HG02938 (cell line): Measurements from ENCODE around the gene HTT.

Experiments used
- ATAC-seq: cut with Tn5 transposase; IDR thresholded peaks from one replicate; pipeline ENCODE4 v1.9.1; 2021; ENCODE audit warnings: mild to moderate bottlenecking, moderate library complexity; ENCODE audit not compliant: unreplicated experiment

HTT gene

DNA sequence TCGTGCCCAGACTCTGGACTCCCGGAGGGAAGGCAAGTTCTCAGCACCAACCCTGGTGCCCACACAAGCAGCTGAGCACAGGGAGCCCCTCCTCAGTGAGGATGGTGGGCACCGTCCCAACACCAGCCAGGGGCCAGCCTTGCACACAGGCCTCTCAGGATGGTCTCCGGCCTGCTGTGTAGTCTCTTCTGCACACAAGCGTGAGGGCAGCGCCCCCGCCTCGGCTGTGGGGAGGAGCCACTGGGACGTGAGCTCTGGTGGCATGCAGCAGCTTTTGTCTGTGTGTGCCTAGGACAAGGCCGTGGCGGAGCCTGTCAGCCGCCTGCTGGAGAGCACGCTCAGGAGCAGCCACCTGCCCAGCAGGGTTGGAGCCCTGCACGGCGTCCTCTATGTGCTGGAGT, 158.4 kb downstream of the HTT start:
- no peak for ATAC-seq

GRCh38 chr4:3233391-3234071, 159.1 kb downstream of the HTT start:
- no peak for ATAC-seq

GRCh38 chr4:3234171-3235029, 159.9 kb downstream of the HTT start:
- ATAC-seq = no peak

- no peak for ATAC-seq
Observed at GRCh38 chr4:3235030-3235345, 160.5 kb downstream of the HTT start.

DNA sequence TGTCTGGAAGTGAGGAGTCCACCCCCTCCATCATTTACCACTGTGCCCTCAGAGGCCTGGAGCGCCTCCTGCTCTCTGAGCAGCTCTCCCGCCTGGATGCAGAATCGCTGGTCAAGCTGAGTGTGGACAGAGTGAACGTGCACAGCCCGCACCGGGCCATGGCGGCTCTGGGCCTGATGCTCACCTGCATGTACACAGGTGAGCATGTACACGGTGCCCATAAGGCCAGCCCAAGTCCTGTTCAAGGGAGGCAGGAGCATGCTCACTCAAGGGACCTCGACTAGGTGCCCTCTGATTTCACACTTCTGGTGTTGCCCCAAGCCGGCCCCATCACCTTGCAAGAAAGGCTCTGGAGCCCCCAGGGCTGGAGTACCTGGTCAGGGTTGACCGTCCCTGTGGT, 161.1 kb downstream of the HTT start:
- ATAC-seq = no peak

DNA sequence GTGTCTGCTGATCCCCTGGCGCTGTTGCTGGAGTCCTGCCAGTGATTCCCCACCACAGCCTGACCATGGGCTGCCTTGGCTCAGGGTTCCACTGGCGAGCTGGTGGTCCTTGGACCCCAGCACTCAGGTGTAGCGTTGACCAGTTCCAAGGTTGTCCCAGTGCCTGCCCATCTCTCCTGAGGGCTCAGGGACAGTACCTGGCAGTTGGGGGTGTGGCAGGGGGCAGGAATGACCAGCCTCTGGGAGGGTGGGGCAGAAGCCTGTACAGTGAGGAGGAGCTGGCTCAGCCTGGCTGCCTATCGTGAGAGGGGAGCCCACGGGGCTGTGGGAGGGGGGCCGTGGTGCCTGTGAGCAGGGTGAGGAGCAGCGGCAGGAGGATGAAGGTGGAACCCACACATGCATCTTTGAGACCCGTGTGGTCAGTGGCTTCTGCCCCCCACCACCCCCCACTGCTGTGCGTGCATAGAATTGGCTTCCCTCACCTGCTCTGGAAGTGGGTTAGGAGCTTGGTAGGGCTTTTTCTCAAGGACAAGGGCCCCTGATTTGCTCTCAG, 161.9 kb downstream of the HTT start:
- ATAC-seq = no peak

DNA sequence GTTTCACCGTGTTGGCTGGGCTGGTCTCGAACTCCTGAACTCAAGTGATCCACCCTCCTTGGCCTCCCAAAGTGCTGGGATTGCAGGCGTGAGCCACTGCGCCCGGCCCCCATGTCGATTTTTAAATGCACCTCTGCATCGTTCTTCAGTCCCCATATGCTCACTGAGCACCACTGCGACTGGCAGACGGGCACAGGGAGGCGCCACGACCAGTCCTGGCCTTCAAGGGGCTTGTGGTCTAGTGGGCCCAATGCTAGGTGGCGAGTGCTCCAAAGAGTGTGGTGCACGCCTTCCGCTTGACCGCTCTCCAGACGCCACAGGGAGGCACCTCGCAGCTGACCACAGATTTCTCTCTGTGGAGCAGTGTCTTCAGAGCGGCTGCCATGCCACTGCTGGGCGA, 162.8 kb downstream of the HTT start:
- no peak for ATAC-seq

DNA sequence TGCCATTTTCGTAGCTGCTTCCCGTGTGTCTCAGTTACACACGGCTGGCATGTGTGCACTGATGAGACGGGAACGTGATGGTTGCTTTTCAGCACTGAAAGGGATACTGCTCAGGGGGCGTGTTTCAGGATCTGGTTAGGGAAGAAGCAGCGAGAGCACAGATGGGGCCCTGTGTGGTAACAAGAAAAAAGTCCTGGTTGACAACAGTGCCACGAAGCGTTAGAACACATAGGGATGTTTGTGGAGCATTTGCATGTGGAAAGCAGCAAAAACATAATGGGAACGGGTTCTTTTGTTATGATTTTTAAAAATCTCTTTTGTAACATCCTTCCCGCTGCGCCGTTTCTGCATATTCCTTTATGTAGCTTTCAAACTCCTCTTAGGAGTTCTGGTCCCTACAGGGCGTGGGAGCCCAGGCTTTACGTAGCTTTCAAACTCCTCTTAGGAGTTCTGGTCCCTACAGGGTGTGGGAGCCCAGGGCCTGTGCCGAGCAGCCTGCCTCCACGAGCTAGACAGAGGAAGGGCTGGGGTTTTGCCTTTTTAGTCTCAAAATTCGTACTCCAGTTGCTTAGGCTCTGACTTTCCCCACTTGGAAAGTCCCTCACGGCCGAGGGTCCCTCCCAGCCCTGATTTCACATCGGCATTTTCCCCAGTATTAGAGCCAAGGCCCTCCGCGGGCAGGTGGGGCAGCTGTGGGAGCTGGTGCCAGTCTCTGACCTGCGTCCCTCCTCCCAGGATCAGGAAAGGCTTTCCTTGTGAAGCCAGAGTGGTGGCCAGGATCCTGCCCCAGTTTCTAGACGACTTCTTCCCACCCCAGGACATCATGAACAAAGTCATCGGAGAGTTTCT, 163.5 kb downstream of the HTT start:
- ATAC-seq = no peak

DNA sequence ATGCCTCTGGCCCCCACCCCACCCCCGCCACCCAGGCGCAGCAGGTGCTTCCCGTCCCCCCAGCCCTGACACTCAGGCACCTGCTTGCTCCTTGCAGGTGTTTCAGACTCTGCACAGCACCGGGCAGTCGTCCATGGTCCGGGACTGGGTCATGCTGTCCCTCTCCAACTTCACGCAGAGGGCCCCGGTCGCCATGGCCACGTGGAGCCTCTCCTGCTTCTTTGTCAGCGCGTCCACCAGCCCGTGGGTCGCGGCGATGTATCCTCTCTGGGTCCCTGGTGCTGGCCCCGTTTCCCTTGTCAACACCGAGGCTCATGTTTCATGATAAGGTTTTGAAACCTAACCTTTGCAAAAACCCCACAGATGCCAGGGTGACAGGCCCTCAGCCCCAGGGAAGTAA, 164.2 kb downstream of the HTT start:
- ATAC-seq = no peak

- no peak for ATAC-seq
Observed at GRCh38 chr4:3239303-3239702, 164.8 kb downstream of the HTT start.

- no peak for ATAC-seq
Observed at GRCh38 chr4:3239998-3240920, 165.8 kb downstream of the HTT start.

DNA sequence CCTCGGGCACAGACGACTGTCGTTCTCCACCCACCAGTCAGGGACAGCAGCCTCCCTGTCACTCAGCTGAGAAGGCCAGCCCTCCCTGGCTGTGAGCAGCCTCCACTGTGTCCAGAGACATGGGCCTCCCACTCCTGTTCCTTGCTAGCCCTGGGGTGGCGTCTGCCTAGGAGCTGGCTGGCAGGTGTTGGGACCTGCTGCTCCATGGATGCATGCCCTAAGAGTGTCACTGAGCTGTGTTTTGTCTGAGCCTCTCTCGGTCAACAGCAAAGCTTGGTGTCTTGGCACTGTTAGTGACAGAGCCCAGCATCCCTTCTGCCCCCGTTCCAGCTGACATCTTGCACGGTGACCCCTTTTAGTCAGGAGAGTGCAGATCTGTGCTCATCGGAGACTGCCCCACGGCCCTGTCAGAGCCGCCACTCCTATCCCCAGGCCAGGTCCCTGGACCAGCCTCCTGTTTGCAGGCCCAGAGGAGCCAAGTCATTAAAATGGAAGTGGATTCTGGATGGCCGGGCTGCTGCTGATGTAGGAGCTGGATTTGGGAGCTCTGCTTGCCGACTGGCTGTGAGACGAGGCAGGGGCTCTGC, 166.5 kb downstream of the HTT start:
- no peak for ATAC-seq

- ATAC-seq = no peak
Observed at GRCh38 chr4:3241898-3242524, 167.5 kb downstream of the HTT start.

DNA sequence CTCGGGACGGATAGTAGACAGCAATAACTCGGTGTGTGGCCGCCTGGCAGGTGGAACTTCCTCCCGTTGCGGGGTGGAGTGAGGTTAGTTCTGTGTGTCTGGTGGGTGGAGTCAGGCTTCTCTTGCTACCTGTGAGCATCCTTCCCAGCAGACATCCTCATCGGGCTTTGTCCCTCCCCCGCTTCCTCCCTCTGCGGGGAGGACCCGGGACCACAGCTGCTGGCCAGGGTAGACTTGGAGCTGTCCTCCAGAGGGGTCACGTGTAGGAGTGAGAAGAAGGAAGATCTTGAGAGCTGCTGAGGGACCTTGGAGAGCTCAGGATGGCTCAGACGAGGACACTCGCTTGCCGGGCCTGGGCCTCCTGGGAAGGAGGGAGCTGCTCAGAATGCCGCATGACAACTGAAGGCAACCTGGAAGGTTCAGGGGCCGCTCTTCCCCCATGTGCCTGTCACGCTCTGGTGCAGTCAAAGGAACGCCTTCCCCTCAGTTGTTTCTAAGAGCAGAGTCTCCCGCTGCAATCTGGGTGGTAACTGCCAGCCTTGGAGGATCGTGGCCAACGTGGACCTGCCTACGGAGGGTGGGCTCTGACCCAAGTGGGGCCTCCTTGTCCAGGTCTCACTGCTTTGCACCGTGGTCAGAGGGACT, 168.8 kb downstream of the HTT start:
- no peak for ATAC-seq

GRCh38 chr4:3244002-3244401, 169.5 kb downstream of the HTT start:
- no peak for ATAC-seq

- ATAC-seq = no peak
Observed at GRCh38 chr4:3244747-3245146, 170.3 kb downstream of the HTT start.

- ATAC-seq = no peak
Observed at GRCh38 chr4:3245676-3246075, 171.2 kb downstream of the HTT start.

- no peak for ATAC-seq
Observed at GRCh38 chr4:3246458-3247398, 172.2 kb downstream of the HTT start.
